Endothelial cell of umbilical vein (primary cell): ENCODE data around the gene EMB. TPM values are rescaled to one million over a fixed set of nuclear protein-coding genes. Genes with fewer than 3 reads are reported as not detected.
"Not testable (repeated sequence)": the region's sequence is repeated elsewhere in the genome, so short reads cannot be mapped to it uniquely, and the experiment has no call there.

Experiments
- BruUV-seq: library from RNA; stranded (reverse); fragments of 400-500 nt; replicated peaks from 2 replicates; lab custom pipeline; 2021; lab: Mats Ljungman, UMichigan
- CTCF ChIA-PET: fragments of 300-600, 350-600 bp; sonication (Branson Sonifier 250); formaldehyde crosslinking; loops from one replicate; lab custom pipeline; 2021; ENCODE audit warnings: antibody characterized with exemption, inconsistent platforms; lab: Charles Lee
- POLR2A ChIA-PET: fragments of 300-600, 350-600 bp; sonication (Branson Sonifier 250); formaldehyde crosslinking; loops from one replicate; lab custom pipeline; 2021; ENCODE audit warnings: antibody characterized with exemption, inconsistent platforms; lab: Charles Lee
- DNase-seq: peaks from one replicate; pipeline ENCODE4 v3.0.0-alpha.2; 2011; ENCODE audit warnings: low read depth, low spot score
- FAIRE-seq: peaks from 2 replicates; lab custom pipeline; 2011; peaks lifted over from hg19 to GRCh38; lab: Jason Lieb, UNC
- H2AFZ ChIP-seq: 2 replicates; pipeline ENCODE4 v1.6.0; 2012; ENCODE audit warnings: low read depth, low read length, control low read depth, inconsistent platforms
- H3K27ac ChIP-seq: 2 replicates; pipeline ENCODE4 v1.5.1; 2011; ENCODE audit warnings: low read depth, mild to moderate bottlenecking, control low read depth, low read length, moderate library complexity; ENCODE audit not compliant: insufficient read depth
- H3K27me3 ChIP-seq, 2 experiments: 2 replicates each; pipeline versions ENCODE4 v1.6.0 to v1.6.1; 2011; ENCODE audit warnings: low read length in 2 of 2, mixed read lengths in 1 of 2; ENCODE audit not compliant: control insufficient read depth in 2 of 2, insufficient read depth in 2 of 2
- H3K36me3 ChIP-seq, 2 experiments: 2 replicates in 1 of 2; 3 replicates in 1 of 2; pipeline ENCODE4 v1.5.1; 2011; ENCODE audit warnings: low read length in 2 of 2, mild to moderate bottlenecking in 1 of 2, moderate library complexity in 1 of 2; ENCODE audit not compliant: control insufficient read depth in 2 of 2, insufficient read depth in 2 of 2; ENCODE audit errors: extremely low read depth in 1 of 2
- H3K4me1 ChIP-seq: 3 replicates; pipeline ENCODE4 v1.5.1; 2011; ENCODE audit warnings: mild to moderate bottlenecking, low read length; ENCODE audit not compliant: control insufficient read depth, insufficient read depth; ENCODE audit errors: extremely low read depth
- H3K4me2 ChIP-seq: 2 replicates; pipeline ENCODE4 v1.6.1; 2011; ENCODE audit warnings: low read length, control low read depth, mixed read lengths; ENCODE audit not compliant: insufficient read depth
- H3K4me3 ChIP-seq, 3 experiments: fragments of 200-600 bp in 1 of 3; sonication (generic), shearing (Covaris generic) in 1 of 3; replicated peaks in 1 of 3; 2 replicates each; pipeline ENCODE4 v1.5.1; 2011 to 2016; ENCODE audit warnings: control low read depth in 3 of 3, low read length in 3 of 3, mild to moderate bottlenecking in 2 of 3, inconsistent platforms in 1 of 3, low read depth in 1 of 3, moderate library complexity in 1 of 3; ENCODE audit not compliant: insufficient read depth in 1 of 3
- H3K79me2 ChIP-seq: 2 replicates; pipeline ENCODE4 v1.6.0; 2012; ENCODE audit warnings: low read length, inconsistent platforms; ENCODE audit not compliant: control insufficient read depth, insufficient read depth
- H3K9ac ChIP-seq: replicated peaks from 2 replicates; pipeline ENCODE3; 2011; ENCODE audit warnings: low read length, control low read depth; ENCODE audit not compliant: insufficient read depth; ENCODE audit errors: extremely low read depth
- H3K9me1 ChIP-seq: replicated peaks from 3 replicates; pipeline ENCODE4 v1.6.0; 2011; ENCODE audit warnings: mild to moderate bottlenecking, low read length; ENCODE audit not compliant: control insufficient read depth, insufficient read depth; ENCODE audit errors: extremely low read depth
- H3K9me3 ChIP-seq: replicated peaks from 2 replicates; pipeline ENCODE4 v1.5.1; 2012; ENCODE audit warnings: low read length, inconsistent platforms; ENCODE audit not compliant: control insufficient read depth, insufficient read depth
- H4K20me1 ChIP-seq: replicated peaks from 2 replicates; pipeline ENCODE3; 2011; ENCODE audit warnings: mild to moderate bottlenecking, low read length; ENCODE audit not compliant: control insufficient read depth, insufficient read depth; ENCODE audit errors: extremely low read depth
- EZH2 ChIP-seq: IDR thresholded peaks from 2 replicates; pipeline ENCODE4 v1.6.1; 2012; ENCODE audit warnings: borderline replicate concordance, low read depth, mild to moderate bottlenecking, moderate library complexity, low read length, inconsistent platforms; ENCODE audit not compliant: severe bottlenecking
- JUN ChIP-seq: IDR thresholded peaks from 2 replicates; pipeline ENCODE4 v1.6.1; 2011; ENCODE audit warnings: borderline replicate concordance, low read depth; ENCODE audit not compliant: insufficient read length, insufficient read depth
- dilution Hi-C: fragments of 300-500 bp; cut with MboI; formaldehyde crosslinking; loops from one replicate; pipeline ENCODE4 v1.15.0; 2019; ENCODE audit warnings: low sequenced_read_pairs; ENCODE audit not compliant: extremely low pct_ligation_motif_present
- intact Hi-C: fragments of 100-400 bp; cut with micrococcal nuclease; formaldehyde crosslinking; loops from one replicate; pipeline ENCODE4 v1.10.0; 2022
- polyA plus RNA-seq, 4 experiments: library from polyadenylated mRNA; depleted of rRNA in 3 of 4; stranded (reverse) in 3 of 4; unstranded in 1 of 4; fragments of >200 nt; gene quantifications; 2 replicates each; pipeline versions ENCODE4 v1.2.1 to v1.2.3, GENCODE V29; 2011 to 2012; ENCODE audit warnings: missing spikeins in 1 of 4
- total RNA-seq: library from RNA; stranded (reverse); gene quantifications from 2 replicates; pipeline ENCODE4 v1.2.3, GENCODE V29; 2021

The EMB gene
- total and polyA plus RNA-seq, 2 donors (not counting 3 experiments of a cell fraction or from before 2014, with no cell fraction given) = not detected

- H3K4me1 ChIP-seq = no peaks in the 10 kb centered on the region
- dilution Hi-C loops (no loop called here), intact Hi-C loops (no loop called here)
- H2AFZ ChIP-seq = no peak overlapping the region
- ChIA-PET POLR2A (no interaction called here), CTCF (no interaction called here)
- H3K4me3 ChIP-seq = no peak overlapping the region
- no peaks in the 10 kb centered on the region for H3K27me3 ChIP-seq
- FAIRE-seq (no peak), DNase-seq (no peak)
- H3K36me3 ChIP-seq = no peaks in the 10 kb centered on the region
- H3K9ac ChIP-seq = no peak overlapping the region
- H3K9me1 ChIP-seq = no peaks in the 10 kb centered on the region
- H3K9me3 ChIP-seq = peaks cover 2% of the 10 kb centered on the region
- H3K27ac ChIP-seq = no peak overlapping the region
- no TSS peak for BruUV-seq
- H3K4me2 ChIP-seq = no peak overlapping the region
- TF ChIP-seq EZH2 (no peak), JUN (no peak)
- H4K20me1 ChIP-seq = no peaks in the 10 kb centered on the region
- no peaks in the 10 kb centered on the region for H3K79me2 ChIP-seq
Observed at GRCh38 chr5:50365426-50366251, 75.4 kb downstream of the EMB start.

- POLR2A ChIA-PET, H3K4me1 ChIP-seq, H3K9me1 ChIP-seq, H3K4me2 ChIP-seq, H4K20me1 ChIP-seq, DNase-seq, CTCF ChIA-PET, H3K4me3 ChIP-seq, H3K9ac ChIP-seq, H3K27ac ChIP-seq, BruUV-seq, H3K36me3 ChIP-seq, intact Hi-C loops, H3K79me2 ChIP-seq, dilution Hi-C loops, H3K27me3 ChIP-seq, H2AFZ ChIP-seq, FAIRE-seq, H3K9me3 ChIP-seq: not testable (repeated sequence)
Observed at GRCh38 chr5:50364535-50365309, 76.4 kb downstream of the EMB start.
